ENCODE data around the gene CLK2. TPM values are rescaled to one million over a fixed set of nuclear protein-coding genes. Genes with fewer than 3 reads are reported as not detected.

The CLK2 gene
- total and polyA plus RNA-seq, 9 of the 15 experiments (the other 6 are each of a cell fraction or from before 2014, with no cell fraction given) = 13.5 to 81.4 (median 39.6) TPM

GRCh38 chr1:155228096-155228427 is 45.2 kb downstream of the CLK2 start (continued):
- no peak for TF ChIP-seq ZNF274 (IDR thresholded peaks at IDR 0.05; ENCODE audit: borderline replicate concordance, low read depth, low read length)
- TF ChIP-seq, protein P1, sequence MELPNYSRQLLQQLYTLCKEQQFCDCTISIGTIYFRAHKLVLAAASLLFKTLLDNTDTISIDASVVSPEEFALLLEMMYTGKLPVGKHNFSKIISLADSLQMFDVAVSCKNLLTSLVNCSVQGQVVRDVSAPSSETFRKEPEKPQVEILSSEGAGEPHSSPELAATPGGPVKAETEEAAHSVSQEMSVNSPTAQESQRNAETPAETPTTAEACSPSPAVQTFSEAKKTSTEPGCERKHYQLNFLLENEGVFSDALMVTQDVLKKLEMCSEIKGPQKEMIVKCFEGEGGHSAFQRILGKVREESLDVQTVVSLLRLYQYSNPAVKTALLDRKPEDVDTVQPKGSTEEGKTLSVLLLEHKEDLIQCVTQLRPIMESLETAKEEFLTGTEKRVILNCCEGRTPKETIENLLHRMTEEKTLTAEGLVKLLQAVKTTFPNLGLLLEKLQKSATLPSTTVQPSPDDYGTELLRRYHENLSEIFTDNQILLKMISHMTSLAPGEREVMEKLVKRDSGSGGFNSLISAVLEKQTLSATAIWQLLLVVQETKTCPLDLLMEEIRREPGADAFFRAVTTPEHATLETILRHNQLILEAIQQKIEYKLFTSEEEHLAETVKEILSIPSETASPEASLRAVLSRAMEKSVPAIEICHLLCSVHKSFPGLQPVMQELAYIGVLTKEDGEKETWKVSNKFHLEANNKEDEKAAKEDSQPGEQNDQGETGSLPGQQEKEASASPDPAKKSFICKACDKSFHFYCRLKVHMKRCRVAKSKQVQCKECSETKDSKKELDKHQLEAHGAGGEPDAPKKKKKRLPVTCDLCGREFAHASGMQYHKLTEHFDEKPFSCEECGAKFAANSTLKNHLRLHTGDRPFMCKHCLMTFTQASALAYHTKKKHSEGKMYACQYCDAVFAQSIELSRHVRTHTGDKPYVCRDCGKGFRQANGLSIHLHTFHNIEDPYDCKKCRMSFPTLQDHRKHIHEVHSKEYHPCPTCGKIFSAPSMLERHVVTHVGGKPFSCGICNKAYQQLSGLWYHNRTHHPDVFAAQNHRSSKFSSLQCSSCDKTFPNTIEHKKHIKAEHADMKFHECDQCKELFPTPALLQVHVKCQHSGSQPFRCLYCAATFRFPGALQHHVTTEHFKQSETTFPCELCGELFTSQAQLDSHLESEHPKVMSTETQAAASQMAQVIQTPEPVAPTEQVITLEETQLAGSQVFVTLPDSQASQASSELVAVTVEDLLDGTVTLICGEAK (IDR thresholded peaks at IDR 0.05) = no peak
- TF ChIP-seq, protein P1 (CRISPR knock-in tag; IDR thresholded peaks at IDR 0.05) = 0 out of 2 replicates have a peak, but pooled peaks have one; percentile 19
- TF ChIP-seq NR4A1 (CRISPR knock-in tag; IDR thresholded peaks at IDR 0.05) = no peak
- peak; percentile 51; the same call in 1 of the 2 replicates for TF ChIP-seq NR4A1 (tag; IDR thresholded peaks at IDR 0.05)
- TF ChIP-seq ZNF444 (CRISPR knock-in tag; IDR thresholded peaks at IDR 0.05) = no peak
- no peak for TF ChIP-seq JUND (IDR thresholded peaks at IDR 0.05; ENCODE audit: borderline replicate concordance, low read depth, low read length)
- no peak for TF ChIP-seq JUND (tag; IDR thresholded peaks at IDR 0.05; ENCODE audit: borderline replicate concordance, low read depth, low read length)
- 0 out of 2 replicates have a peak, but pooled peaks have one; percentile 55 for TF ChIP-seq ZNF592 (IDR thresholded peaks at IDR 0.05)
- no peak for TF ChIP-seq ATF6 (CRISPR knock-in tag; IDR thresholded peaks at IDR 0.05)
- no peak for TF ChIP-seq MCM2 (IDR thresholded peaks at IDR 0.05; ENCODE audit: low read depth)
- TF ChIP-seq, protein P2, sequence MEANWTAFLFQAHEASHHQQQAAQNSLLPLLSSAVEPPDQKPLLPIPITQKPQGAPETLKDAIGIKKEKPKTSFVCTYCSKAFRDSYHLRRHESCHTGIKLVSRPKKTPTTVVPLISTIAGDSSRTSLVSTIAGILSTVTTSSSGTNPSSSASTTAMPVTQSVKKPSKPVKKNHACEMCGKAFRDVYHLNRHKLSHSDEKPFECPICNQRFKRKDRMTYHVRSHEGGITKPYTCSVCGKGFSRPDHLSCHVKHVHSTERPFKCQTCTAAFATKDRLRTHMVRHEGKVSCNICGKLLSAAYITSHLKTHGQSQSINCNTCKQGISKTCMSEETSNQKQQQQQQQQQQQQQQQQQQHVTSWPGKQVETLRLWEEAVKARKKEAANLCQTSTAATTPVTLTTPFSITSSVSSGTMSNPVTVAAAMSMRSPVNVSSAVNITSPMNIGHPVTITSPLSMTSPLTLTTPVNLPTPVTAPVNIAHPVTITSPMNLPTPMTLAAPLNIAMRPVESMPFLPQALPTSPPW (CRISPR knock-in tag; IDR thresholded peaks at IDR 0.05) = no peak
